Activated naive CD8-positive, alpha-beta T cell treated with anti-CD3 and anti-CD28 coated beads for 36 hours (primary cell): ENCODE results near the gene LRRC75B. TPM values are rescaled to one million over a fixed set of nuclear protein-coding genes. Genes with fewer than 3 reads are reported as not detected.
"Not testable (repeated sequence)": the region's sequence is repeated elsewhere in the genome, so short reads cannot be mapped to it uniquely, and the experiment has no call there.

Experiments used
- DNase-seq: peaks from one replicate; pipeline ENCODE4 v3.0.0; 2021
- H3K27ac Mint-ChIP-seq: one replicate; pipeline ENCODE4 v1.8.0; 2022; ENCODE audit warnings: mild to moderate bottlenecking, moderate library complexity, mixed read lengths
- H3K27me3 Mint-ChIP-seq: one replicate; pipeline ENCODE4 v1.8.0; 2022; ENCODE audit warnings: mild to moderate bottlenecking, mixed read lengths
- H3K36me3 Mint-ChIP-seq: one replicate; pipeline ENCODE4 v1.8.0; 2021; ENCODE audit warnings: mild to moderate bottlenecking, mixed read lengths
- H3K4me1 Mint-ChIP-seq: one replicate; pipeline ENCODE4 v1.8.0; 2021; ENCODE audit warnings: mixed read lengths
- H3K4me3 Mint-ChIP-seq: one replicate; pipeline ENCODE4 v1.8.0; 2022; ENCODE audit warnings: mild to moderate bottlenecking, moderate library complexity, mixed read lengths
- H3K9me3 Mint-ChIP-seq: one replicate; pipeline ENCODE4 v1.8.0; 2022; ENCODE audit warnings: mixed read lengths
- total RNA-seq, 2 experiments: library from RNA; stranded (reverse); gene quantifications; one replicate each; pipeline ENCODE4 v1.2.3, GENCODE V29; 2021

LRRC75B gene
- total RNA-seq, 2 experiments from 2014 or later, result 0.91 to 1.1 TPM

- Mint-ChIP-seq H3K36me3 (peaks cover 41% of the 10 kb centered on the region), H3K4me1 (peaks cover 46% of the 10 kb centered on the region), H3K27ac (peak within 1 kb of the TSS; percentile 99), H3K9me3 (no peaks in the 10 kb centered on the region), H3K27me3 (no peaks in the 10 kb centered on the region), H3K4me3 (peak within 1 kb of the TSS; percentile 97)
- peak; percentile 97 for DNase-seq
Observed at GRCh38 chr22:24555165-24556039, 37.5 kb downstream of the LRRC75B start, which contains the start of gene SNRPD3. Gene SNRPD3 (plus strand): TSS chr22:24555999. CDS start chr22:24557675, 1,676 bp downstream.

GRCh38 chr22:24554313-24555164 is 38.3 kb downstream of the LRRC75B start, which contains the start of gene GUCD1:
Gene GUCD1 (minus strand): TSS chr22:24555138. CDS start chr22:24554991, 147 bp downstream.
- Mint-ChIP-seq H3K4me3 (peak within 1 kb of the TSS; percentile 97), H3K27me3 (no peaks in the 10 kb centered on the region), H3K36me3 (peaks cover 39% of the 10 kb centered on the region), H3K4me1 (peaks cover 43% of the 10 kb centered on the region), H3K9me3 (no peaks in the 10 kb centered on the region), H3K27ac (peak within 1 kb of the TSS; percentile 99)
- DNase-seq, result peak; percentile 34

DNA sequence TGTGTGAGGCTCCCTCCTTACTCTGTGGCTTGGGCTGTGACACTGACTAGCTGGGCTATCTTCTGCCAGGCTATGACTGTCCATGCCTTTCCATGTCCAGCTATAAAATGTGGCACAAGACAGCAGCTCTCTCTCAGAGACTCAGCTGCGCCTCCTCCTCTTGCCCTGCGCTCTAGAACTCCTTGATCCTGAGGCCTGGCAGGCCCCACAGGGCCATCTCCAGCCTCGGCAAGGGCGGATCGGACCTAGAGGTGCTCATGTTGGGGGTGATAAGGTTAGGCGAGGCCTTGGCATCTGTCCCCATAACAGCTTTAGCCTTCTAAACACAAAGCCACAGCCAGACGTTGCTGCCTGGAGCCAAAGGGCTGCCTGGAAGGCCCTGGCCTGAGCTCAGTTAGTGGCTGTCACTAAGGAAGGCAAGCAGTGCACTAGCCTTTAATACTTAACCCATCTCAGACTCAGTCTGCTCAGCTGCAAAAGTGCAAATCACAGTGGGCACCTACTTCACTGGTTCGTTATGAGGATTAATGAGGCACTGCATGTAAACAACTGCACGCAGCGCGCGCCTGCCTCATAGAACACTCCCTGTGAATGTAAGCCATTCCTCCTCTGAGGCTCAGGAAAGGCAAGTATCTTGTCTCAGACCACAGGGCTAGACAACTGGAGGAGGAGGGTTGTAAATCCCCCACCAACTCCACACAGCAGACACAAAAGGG is 39.1 kb downstream of the LRRC75B start:
- H3K9me3 Mint-ChIP-seq, result no peaks in the 10 kb centered on the region
- no peaks in the 10 kb centered on the region for H3K27me3 Mint-ChIP-seq
- H3K27ac Mint-ChIP-seq, result peak overlapping the region; percentile 94
- H3K4me1 Mint-ChIP-seq, result peaks cover 35% of the 10 kb centered on the region
- peaks cover 38% of the 10 kb centered on the region for H3K36me3 Mint-ChIP-seq
- no peak for DNase-seq
- peak overlapping the region; percentile 97 for H3K4me3 Mint-ChIP-seq

- not testable (repeated sequence) for H3K9me3 Mint-ChIP-seq, DNase-seq, H3K27me3 Mint-ChIP-seq
- H3K27ac Mint-ChIP-seq, result peak overlapping the region; percentile 94
- peak overlapping the region; percentile 97 for H3K4me3 Mint-ChIP-seq
- peaks cover 27% of the 10 kb centered on the region for H3K36me3 Mint-ChIP-seq
- peaks cover 24% of the 10 kb centered on the region for H3K4me1 Mint-ChIP-seq
Observed at GRCh38 chr22:24552503-24553286, 40.2 kb downstream of the LRRC75B start.

GRCh38 chr22:24550902-24551435 is 41.9 kb downstream of the LRRC75B start:
- Mint-ChIP-seq H3K36me3 (peaks cover 16% of the 10 kb centered on the region), H3K9me3 (no peaks in the 10 kb centered on the region), H3K4me1 (peaks cover 15% of the 10 kb centered on the region), H3K27ac (peak overlapping the region; percentile 7), H3K27me3 (no peaks in the 10 kb centered on the region), H3K4me3 (no peak overlapping the region)
- no peak for DNase-seq

DNA sequence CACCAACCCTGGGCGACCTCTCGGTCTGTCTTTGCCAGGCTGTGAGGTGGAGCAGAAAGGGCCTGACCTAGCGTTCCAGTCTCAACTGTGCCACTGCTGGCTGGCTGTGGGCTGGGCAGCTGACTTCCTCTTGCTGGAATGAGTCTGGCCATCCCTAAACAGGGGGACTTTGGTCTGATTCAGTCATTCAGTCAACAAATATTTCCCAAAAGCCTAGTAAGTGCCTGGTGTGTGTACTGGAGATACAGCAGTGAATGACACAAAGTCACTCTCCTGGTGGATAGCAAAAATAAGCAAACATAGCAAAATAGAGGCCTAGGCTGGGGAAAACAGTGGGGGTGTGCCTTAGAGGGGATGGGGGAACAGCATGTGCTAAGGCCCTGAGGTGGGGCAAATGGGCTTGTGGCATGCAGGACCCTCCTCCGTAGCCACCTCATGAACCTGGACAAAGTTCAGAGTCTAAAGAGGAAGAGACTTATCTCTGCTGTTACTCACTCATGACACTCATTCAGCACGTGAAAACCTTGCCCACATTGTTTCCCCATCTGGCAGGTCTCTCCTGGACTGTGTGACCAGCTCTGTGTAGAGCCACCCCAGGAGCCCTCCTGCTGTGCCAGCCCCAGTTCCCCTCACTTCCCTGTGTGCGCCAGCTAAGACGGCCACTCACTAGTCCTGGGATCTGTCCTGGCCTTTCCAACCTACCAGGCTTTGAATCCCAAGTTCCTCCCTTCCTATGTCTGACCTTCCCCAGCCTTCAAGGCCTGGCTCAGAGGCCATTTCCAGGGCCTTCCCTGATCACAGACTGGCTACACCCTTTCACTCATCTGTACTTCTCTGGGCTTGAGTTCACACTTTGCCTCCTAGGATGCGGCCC is 42.6 kb downstream of the LRRC75B start:
- H3K27ac Mint-ChIP-seq, result no peak overlapping the region
- peaks cover 13% of the 10 kb centered on the region for H3K36me3 Mint-ChIP-seq

GRCh38 chr22:24548812-24549211 is 44.1 kb downstream of the LRRC75B start:
- Mint-ChIP-seq H3K27me3 (no peaks in the 10 kb centered on the region), H3K9me3 (no peaks in the 10 kb centered on the region), H3K36me3 (peaks cover 11% of the 10 kb centered on the region), H3K4me1 (peaks cover 14% of the 10 kb centered on the region), H3K27ac (no peak overlapping the region), H3K4me3 (no peak overlapping the region)
- no peak for DNase-seq

More for the DNA sequence above, 42.6 kb downstream of the LRRC75B start:
- Mint-ChIP-seq H3K4me1 (peaks cover 15% of the 10 kb centered on the region), H3K27me3 (no peaks in the 10 kb centered on the region), H3K9me3 (no peaks in the 10 kb centered on the region), H3K4me3 (no peak overlapping the region)
- no peak for DNase-seq

DNA sequence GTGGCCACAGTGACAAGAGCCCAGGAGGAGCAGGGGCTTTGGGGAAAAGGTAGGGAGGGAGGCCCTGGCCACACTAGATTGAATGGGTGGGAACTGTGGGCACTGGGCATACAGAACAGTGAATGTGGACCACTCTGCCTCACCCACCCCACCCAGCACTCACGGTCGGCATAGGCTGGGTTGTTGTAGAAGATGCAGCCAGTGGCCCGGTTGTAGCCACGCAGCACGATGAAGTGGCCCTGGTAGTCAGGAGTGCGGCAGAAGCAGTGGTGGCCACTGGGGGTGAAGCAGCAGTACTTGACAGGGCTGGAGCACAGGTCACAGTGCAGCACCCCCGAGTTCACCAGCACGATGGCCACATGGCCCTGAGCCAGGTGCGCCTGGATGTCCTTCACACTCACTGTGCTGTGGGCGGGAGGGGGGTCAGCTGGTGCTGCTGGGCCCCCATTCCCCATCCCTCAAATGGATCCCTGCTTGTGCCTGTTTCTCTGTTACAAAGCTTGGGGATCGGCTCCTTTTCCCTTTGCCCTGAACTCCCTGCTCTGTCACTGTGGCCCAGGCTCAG is 49.1 kb downstream of the LRRC75B start:
- H3K9me3 Mint-ChIP-seq, result no peaks in the 10 kb centered on the region
- no peaks in the 10 kb centered on the region for H3K27me3 Mint-ChIP-seq
- peaks cover 10% of the 10 kb centered on the region for H3K36me3 Mint-ChIP-seq
- H3K4me3 Mint-ChIP-seq, result no peak overlapping the region
- no peaks in the 10 kb centered on the region for H3K4me1 Mint-ChIP-seq
- no peak overlapping the region for H3K27ac Mint-ChIP-seq
- no peak for DNase-seq

- H3K36me3 Mint-ChIP-seq, result peaks cover 10% of the 10 kb centered on the region
- no peaks in the 10 kb centered on the region for H3K27me3 Mint-ChIP-seq
Observed at GRCh38 chr22:24543185-24543601, 49.7 kb downstream of the LRRC75B start.

DNA sequence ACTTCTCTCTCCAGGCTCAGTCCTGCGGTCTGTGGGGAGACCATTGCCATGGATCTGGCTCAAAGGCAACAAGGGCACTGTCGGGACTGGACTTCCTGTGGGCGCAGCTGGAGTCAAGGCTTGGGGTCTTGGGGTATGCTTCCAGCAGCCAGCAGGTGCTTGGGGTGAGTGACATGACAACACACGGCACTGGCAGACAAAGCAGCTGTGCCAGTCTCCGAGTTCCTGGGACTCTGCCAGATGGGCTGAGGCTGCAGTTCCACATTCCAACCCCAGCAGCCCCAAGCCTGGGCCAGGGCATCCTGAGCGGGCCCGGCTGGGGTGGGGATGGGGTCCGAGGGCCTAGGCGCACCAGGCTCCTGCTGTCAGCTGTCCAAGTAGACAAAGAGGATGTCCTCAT is 50.2 kb downstream of the LRRC75B start:
- Mint-ChIP-seq H3K9me3 (no peaks in the 10 kb centered on the region), H3K36me3 (peaks cover 10% of the 10 kb centered on the region), H3K27me3 (no peaks in the 10 kb centered on the region), H3K4me1 (no peaks in the 10 kb centered on the region), H3K27ac (no peak overlapping the region), H3K4me3 (no peak overlapping the region)
- DNase-seq, result no peak

More at GRCh38 chr22:24543185-24543601, 49.7 kb downstream of the LRRC75B start:
- H3K27ac Mint-ChIP-seq, result no peak overlapping the region
- H3K9me3 Mint-ChIP-seq, result no peaks in the 10 kb centered on the region
- no peak overlapping the region for H3K4me3 Mint-ChIP-seq
- no peaks in the 10 kb centered on the region for H3K4me1 Mint-ChIP-seq
- no peak for DNase-seq

DNA sequence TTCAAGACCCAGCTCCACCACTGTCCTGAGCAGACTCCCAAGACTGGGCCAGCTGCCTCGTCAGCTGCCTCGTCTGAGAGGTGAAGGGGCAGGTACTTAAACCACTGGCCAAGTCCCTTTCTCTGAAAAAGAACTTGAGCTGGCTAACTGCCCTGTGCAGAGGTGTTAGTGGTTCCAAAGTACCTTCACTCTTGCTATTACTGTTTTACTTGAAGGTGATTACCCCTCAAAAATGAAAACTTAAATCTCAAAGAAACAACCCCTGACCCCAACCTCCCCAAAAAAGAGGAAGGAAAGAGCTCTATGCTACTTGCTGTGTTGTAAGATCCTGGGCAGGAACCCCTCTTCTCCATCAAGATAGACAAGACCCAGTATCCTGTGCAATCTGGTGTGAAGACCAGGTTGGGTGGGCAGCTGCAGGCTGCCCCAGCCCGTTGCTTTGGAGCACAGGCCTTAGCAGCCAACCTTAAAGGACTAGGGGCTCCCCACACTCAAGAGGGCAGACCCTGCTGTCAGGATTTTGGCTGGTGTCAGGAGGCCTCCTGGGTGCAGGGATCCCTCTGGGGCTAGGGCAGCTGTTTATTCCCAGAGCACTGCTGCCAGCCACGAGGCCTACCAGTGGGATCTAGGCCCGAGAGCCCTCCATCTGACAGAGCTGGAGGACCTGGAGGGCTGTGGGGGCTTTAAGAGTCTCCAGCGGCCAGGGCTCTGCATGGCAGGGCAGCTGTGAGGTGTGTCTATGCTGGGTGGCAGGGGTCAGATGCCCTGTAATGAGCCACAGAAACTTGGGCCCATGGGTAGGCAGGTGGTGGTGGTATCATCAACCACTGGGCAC is 51.0 kb downstream of the LRRC75B start:
- H3K27me3 Mint-ChIP-seq, result no peaks in the 10 kb centered on the region
- H3K9me3 Mint-ChIP-seq, result no peaks in the 10 kb centered on the region
- peaks cover 8% of the 10 kb centered on the region for H3K36me3 Mint-ChIP-seq
- no peak overlapping the region for H3K27ac Mint-ChIP-seq
- H3K4me3 Mint-ChIP-seq, result no peak overlapping the region
- DNase-seq, result no peak
- no peaks in the 10 kb centered on the region for H3K4me1 Mint-ChIP-seq

DNA sequence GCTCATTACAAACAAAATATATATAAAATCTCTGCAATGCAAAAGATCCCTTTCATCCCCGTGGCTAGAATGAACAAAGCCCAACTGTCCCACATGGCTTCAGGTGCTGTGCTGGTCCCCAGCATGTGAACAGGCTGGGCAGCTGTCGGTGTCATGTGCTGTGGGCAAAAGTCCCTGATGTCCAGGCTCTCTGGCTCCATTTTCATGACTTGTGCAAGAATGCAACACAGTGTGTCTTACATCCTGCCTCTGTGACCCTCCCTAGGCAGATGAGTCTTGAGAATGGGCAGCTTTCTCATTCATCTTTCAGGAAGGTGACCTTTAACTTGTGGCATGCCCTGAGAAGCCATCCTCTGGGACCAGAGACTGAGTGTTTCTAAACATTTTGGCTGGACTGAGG is 52.4 kb downstream of the LRRC75B start:
- Mint-ChIP-seq H3K27me3 (no peaks in the 10 kb centered on the region), H3K4me3 (no peak overlapping the region), H3K4me1 (no peaks in the 10 kb centered on the region), H3K9me3 (no peaks in the 10 kb centered on the region), H3K36me3 (peaks cover 3% of the 10 kb centered on the region), H3K27ac (no peak overlapping the region)
- DNase-seq, result no peak
